ENCODE measurements around the gene GABRD.

GABRD gene

DNA sequence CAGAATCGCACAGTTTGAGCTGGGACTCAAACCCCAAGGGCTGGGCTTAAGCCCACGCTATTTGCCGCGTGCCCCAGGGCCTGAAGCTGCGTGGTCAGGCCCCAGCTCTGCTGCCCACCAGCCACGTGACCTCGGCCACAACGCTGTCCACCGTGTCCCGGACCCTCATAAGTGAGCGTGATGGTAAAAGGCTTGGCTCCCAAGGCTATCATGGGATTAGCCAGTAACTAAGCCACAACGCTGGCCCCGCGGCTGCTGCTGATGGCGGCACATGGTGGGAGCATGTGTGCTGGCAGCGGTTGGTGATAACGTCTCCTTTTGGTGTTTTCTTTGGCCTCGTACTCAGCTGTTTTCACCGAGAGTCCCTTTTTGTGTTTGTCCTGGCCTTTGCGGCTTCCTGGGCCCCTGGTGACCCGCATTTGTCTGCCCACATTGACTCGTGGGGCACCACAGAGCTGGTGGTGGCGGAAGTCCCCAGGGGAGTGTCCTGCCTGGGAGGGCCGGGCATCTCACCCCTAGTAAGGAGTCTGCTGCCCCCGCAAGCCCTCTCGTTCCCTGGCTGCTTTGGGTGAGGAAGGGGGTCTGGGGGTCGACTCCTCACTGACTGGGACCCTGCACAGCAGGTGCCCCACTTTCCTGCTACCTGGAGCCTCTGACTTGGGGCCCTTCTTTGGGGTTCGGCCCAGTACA lies 60.4 kb downstream of the GABRD start:
- DNase-seq, result no peak

DNA sequence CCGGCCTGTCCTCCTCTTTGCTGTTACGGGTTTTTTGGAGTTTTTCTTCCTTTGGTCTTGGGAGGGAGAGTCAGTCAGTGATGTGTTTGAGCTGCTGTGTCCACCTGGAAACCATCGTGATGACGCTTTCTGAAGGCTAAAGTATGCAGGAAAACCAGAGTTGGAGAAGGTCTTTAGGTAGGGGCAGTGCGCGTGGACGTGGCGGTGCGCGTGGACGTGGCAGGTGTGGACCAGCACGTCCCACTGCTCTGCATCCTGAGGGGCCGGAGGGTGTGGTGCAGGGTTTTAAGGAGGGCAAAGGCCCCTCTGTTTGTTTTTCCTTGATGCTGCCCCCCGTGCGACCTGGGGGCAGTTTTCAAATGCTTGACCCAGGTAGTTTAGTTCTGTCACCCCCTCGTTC lies 61.0 kb downstream of the GABRD start:
- DNase-seq, result no peak

All from NCI-H1930 (cell line).